ENCODE data around the gene SFMBT2.

DNA sequence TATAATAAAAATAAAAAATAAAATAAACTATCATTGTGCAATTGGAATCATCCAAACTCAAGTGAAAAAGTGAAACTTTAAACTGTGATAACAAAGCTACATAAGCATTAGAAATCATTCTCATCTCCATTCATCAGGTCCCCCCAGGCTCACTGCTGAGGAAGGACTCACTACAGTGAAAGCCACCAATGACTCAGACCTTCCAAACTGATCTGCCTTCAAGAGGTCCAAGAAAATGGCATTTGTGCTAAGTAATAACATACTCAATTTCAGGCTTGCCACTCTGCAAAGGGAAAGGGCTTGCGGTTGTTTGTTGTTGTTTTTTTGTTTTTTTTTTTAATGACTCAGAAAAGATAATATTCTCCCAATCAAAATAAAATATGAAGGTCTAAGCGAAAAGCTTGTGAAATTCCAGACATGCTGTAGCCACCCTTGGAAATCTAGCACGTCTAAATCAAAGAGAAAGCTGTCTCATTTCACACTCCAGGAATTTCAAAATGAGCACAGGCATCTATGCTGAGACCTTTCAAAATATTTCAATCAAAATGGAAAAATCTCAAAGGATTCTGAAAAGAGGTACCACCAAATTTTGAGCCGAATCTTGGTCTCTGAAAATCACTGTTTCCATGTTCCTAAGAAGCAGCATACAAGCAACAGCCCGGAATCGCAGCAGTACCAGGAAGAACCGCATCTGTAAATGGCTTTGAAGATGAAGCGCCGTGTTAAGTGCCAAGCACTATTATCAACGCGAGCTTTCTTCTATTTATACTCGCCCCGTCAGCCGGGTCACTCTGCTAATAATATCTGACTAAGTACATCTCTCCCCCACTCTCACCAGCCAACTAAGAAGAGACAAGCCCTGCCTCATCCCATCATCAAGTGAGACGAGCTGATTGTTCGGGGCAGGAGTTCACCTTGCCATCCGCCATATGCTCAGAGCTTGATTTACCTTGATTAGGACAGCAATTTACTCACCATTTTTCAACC lies 13.5 kb downstream of the SFMBT2 start:
- TF ChIP-seq, protein P1, sequence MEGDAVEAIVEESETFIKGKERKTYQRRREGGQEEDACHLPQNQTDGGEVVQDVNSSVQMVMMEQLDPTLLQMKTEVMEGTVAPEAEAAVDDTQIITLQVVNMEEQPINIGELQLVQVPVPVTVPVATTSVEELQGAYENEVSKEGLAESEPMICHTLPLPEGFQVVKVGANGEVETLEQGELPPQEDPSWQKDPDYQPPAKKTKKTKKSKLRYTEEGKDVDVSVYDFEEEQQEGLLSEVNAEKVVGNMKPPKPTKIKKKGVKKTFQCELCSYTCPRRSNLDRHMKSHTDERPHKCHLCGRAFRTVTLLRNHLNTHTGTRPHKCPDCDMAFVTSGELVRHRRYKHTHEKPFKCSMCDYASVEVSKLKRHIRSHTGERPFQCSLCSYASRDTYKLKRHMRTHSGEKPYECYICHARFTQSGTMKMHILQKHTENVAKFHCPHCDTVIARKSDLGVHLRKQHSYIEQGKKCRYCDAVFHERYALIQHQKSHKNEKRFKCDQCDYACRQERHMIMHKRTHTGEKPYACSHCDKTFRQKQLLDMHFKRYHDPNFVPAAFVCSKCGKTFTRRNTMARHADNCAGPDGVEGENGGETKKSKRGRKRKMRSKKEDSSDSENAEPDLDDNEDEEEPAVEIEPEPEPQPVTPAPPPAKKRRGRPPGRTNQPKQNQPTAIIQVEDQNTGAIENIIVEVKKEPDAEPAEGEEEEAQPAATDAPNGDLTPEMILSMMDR (CRISPR knock-in tag; IDR thresholded peaks at IDR 0.05), result no peak
- TF ChIP-seq MIXL1 (CRISPR knock-in tag; IDR thresholded peaks at IDR 0.05) (no peak), TCF12 (IDR thresholded peaks at IDR 0.05) (no peak), TCF12 (CRISPR knock-in tag; IDR thresholded peaks at IDR 0.05) (no peak), KLF9 (CRISPR knock-in tag; IDR thresholded peaks at IDR 0.05; ENCODE audit: low read depth) (no peak), POLR2A (IDR thresholded peaks at IDR 0.05; ENCODE audit: insufficient read depth in 1 of 2, low read depth in 2 of 2, low read length in 2 of 2) (no peak), MYC (CRISPR knock-in tag; IDR thresholded peaks at IDR 0.05; ENCODE audit: borderline replicate concordance) (no peak), NFE2 (CRISPR knock-in tag; IDR thresholded peaks at IDR 0.05) (no peak), JUNB (CRISPR knock-in tag; IDR thresholded peaks at IDR 0.05; ENCODE audit: borderline replicate concordance) (no peak)

Measured in HepG2 (cell line).